ENCODE data around the gene TMEM95. TPM values are rescaled to one million over a fixed set of nuclear protein-coding genes. Genes with fewer than 3 reads are reported as not detected.

TMEM95 gene
- total and polyA plus RNA-seq, 2 of the 8 experiments (the other 6 are each of a cell fraction or from before 2014, with no cell fraction given), result not detected

- TF ChIP-seq TEAD4 (IDR thresholded peaks at IDR 0.05; ENCODE audit: low read depth, low read length) (no peak), PHF8 (conservative IDR thresholded peaks at IDR 0.05; ENCODE audit: low read depth, low read length) (no peak), POLR2A (IDR thresholded peaks at IDR 0.05; ENCODE audit: control extremely low read depth in 1 of 2, low read depth in 2 of 2, low read length in 2 of 2) (no peak), JUN (IDR thresholded peaks at IDR 0.05; ENCODE audit: low read depth, low read length) (no peak), CREB1 (IDR thresholded peaks at IDR 0.05) (no peak), CTBP2 (IDR thresholded peaks at IDR 0.05; ENCODE audit: borderline replicate concordance, insufficient read depth, insufficient read length, low read length) (no peak)
These were observed 15.9 kb downstream of the TMEM95 start (continued) for GRCh38 chr17:7370853-7371252.

Measured in H1 (cell line).